IgD-negative memory B cell (primary cell): ENCODE data around the gene RPL22. TPM values are rescaled to one million over a fixed set of nuclear protein-coding genes. Genes with fewer than 3 reads are reported as not detected.

Source experiments
- H3K27ac Mint-ChIP-seq, 3 donors: one replicate each; pipeline ENCODE4 v1.8.0; 2020 to 2022; ENCODE audit warnings: mild to moderate bottlenecking in 3 of 3, mixed read lengths in 3 of 3, moderate library complexity in 1 of 3
- H3K27me3 Mint-ChIP-seq: one replicate; pipeline ENCODE4 v1.8.0; 2021; ENCODE audit warnings: mixed read lengths
- H3K36me3 Mint-ChIP-seq: one replicate; pipeline ENCODE4 v1.8.0; 2020; ENCODE audit warnings: mild to moderate bottlenecking, mixed read lengths
- H3K4me1 Mint-ChIP-seq, 3 donors: one replicate each; pipeline ENCODE4 v1.8.0; 2020 to 2022; ENCODE audit warnings: mixed read lengths in 3 of 3, mild to moderate bottlenecking in 1 of 3
- H3K4me3 Mint-ChIP-seq, 4 donors: one replicate each; pipeline ENCODE4 v1.8.0; 2020 to 2022; ENCODE audit warnings: mild to moderate bottlenecking in 4 of 4, mixed read lengths in 4 of 4, moderate library complexity in 3 of 4
- H3K9me3 Mint-ChIP-seq, 3 donors: one replicate each; pipeline ENCODE4 v1.8.0; 2020 to 2021; ENCODE audit warnings: mixed read lengths in 3 of 3, mild to moderate bottlenecking in 1 of 3
- polyA plus RNA-seq: library from polyadenylated mRNA; unstranded; fragments of 300-500 nt; fragmentation: Illumina TruSeq; gene quantifications from one replicate; pipeline ENCODE4 v1.2.3, GENCODE V29; 2021

Gene RPL22
- polyA plus RNA-seq, 1 donor from 2014 or later = 302 TPM

- Mint-ChIP-seq H3K27me3 (no peaks in the 10 kb centered on the region), H3K4me1 (peaks cover 31 to 35% (median 35%) of the 10 kb centered on the region in 3 donors), H3K4me3 (peak overlapping the region; percentile 89 to 99 (median 94)), H3K27ac (peak overlapping the region; percentile 79 to 86 (median 81)), H3K36me3 (peaks cover 4% of the 10 kb centered on the region), H3K9me3 (no peaks in the 10 kb centered on the region)
Observed at GRCh38 chr1:6197746-6198427, 1.5 kb downstream of the RPL22 start.

GRCh38 chr1:6191968-6192367, 7.4 kb downstream of the RPL22 start:
- peaks cover 6 to 19% (median 13%) of the 10 kb centered on the region in 3 donors for H3K4me1 Mint-ChIP-seq
- H3K27me3 Mint-ChIP-seq = no peaks in the 10 kb centered on the region
- H3K9me3 Mint-ChIP-seq = no peaks in the 10 kb centered on the region
- no peak overlapping the region for H3K27ac Mint-ChIP-seq
- no peak overlapping the region for H3K4me3 Mint-ChIP-seq
- peaks cover 8% of the 10 kb centered on the region for H3K36me3 Mint-ChIP-seq

- H3K36me3 Mint-ChIP-seq = peaks cover 6% of the 10 kb centered on the region
- no peak overlapping the region for H3K27ac Mint-ChIP-seq
- H3K4me3 Mint-ChIP-seq = no peak overlapping the region
- no peaks in the 10 kb centered on the region for H3K9me3 Mint-ChIP-seq
- H3K4me1 Mint-ChIP-seq = peaks cover 2 to 12% (median 9%) of the 10 kb centered on the region in 3 donors
- H3K27me3 Mint-ChIP-seq = no peaks in the 10 kb centered on the region
Observed at GRCh38 chr1:6188466-6188865, 10.9 kb downstream of the RPL22 start.

GRCh38 chr1:6185635-6186382, 13.6 kb downstream of the RPL22 start:
- Mint-ChIP-seq H3K36me3 (peaks cover 6% of the 10 kb centered on the region), H3K9me3 (no peaks in the 10 kb centered on the region), H3K27me3 (peaks cover 15% of the 10 kb centered on the region), H3K27ac (peak overlapping the region in 1 of 3 donors; percentile 69), H3K4me1 (peaks cover 10 to 17% (median 14%) of the 10 kb centered on the region in 3 donors), H3K4me3 (peak overlapping the region in 1 of 4 donors; percentile 37)

- H3K36me3 Mint-ChIP-seq = peaks cover 6% of the 10 kb centered on the region
- H3K9me3 Mint-ChIP-seq = no peaks in the 10 kb centered on the region
- no peak overlapping the region for H3K4me3 Mint-ChIP-seq
- H3K27ac Mint-ChIP-seq = no peak overlapping the region
- H3K4me1 Mint-ChIP-seq = peaks cover 10 to 20% (median 14%) of the 10 kb centered on the region in 3 donors
- H3K27me3 Mint-ChIP-seq = peaks cover 16% of the 10 kb centered on the region
Observed at GRCh38 chr1:6185151-6185550, 14.2 kb downstream of the RPL22 start.

- H3K9me3 Mint-ChIP-seq = no peaks in the 10 kb centered on the region
- peak overlapping the region in 1 of 3 donors; percentile 64 for H3K27ac Mint-ChIP-seq
- H3K36me3 Mint-ChIP-seq = peaks cover 4% of the 10 kb centered on the region
- H3K27me3 Mint-ChIP-seq = peaks cover 16% of the 10 kb centered on the region
- no peak overlapping the region for H3K4me3 Mint-ChIP-seq
- peaks cover 10 to 17% (median 14%) of the 10 kb centered on the region in 3 donors for H3K4me1 Mint-ChIP-seq
Observed at GRCh38 chr1:6184083-6184783, 15.2 kb downstream of the RPL22 start.

GRCh38 chr1:6183520-6183989, 15.8 kb downstream of the RPL22 start:
- Mint-ChIP-seq H3K4me1 (peaks cover 9 to 17% (median 10%) of the 10 kb centered on the region in 3 donors), H3K9me3 (no peaks in the 10 kb centered on the region), H3K4me3 (no peak overlapping the region), H3K27me3 (peaks cover 21% of the 10 kb centered on the region), H3K36me3 (peaks cover 4% of the 10 kb centered on the region), H3K27ac (peak overlapping the region in 1 of 3 donors; percentile 64)

- Mint-ChIP-seq H3K4me3 (peak overlapping the region in 3 of 4 donors; percentile 28 to 65 (median 65)), H3K9me3 (no peaks in the 10 kb centered on the region), H3K27ac (no peak overlapping the region), H3K27me3 (peaks cover 40% of the 10 kb centered on the region), H3K36me3 (peaks cover 2% of the 10 kb centered on the region), H3K4me1 (peaks cover 9 to 17% (median 10%) of the 10 kb centered on the region in 3 donors)
Observed at GRCh38 chr1:6181347-6181770, 18.0 kb downstream of the RPL22 start.

GRCh38 chr1:6180707-6181311, 18.6 kb downstream of the RPL22 start:
- Mint-ChIP-seq H3K4me3 (peak overlapping the region; percentile 28 to 75 (median 62)), H3K27ac (peak overlapping the region in 1 of 3 donors; percentile 63), H3K36me3 (peaks cover 2% of the 10 kb centered on the region), H3K9me3 (no peaks in the 10 kb centered on the region), H3K27me3 (peaks cover 41% of the 10 kb centered on the region), H3K4me1 (peaks cover 8 to 17% (median 9%) of the 10 kb centered on the region in 3 donors)

- Mint-ChIP-seq H3K27ac (peak within 1 kb of the TSS in 1 of 3 donors; percentile 63), H3K27me3 (peaks cover 41% of the 10 kb centered on the region), H3K4me3 (peak within 1 kb of the TSS; percentile 28 to 75 (median 62)), H3K4me1 (peaks cover 8 to 17% (median 9%) of the 10 kb centered on the region in 3 donors), H3K36me3 (peaks cover 2% of the 10 kb centered on the region), H3K9me3 (no peaks in the 10 kb centered on the region)
Observed at GRCh38 chr1:6180268-6180706, 19.1 kb downstream of the RPL22 start, which contains the start of gene CHD5. Gene CHD5 (minus strand): TSS chr1:6180321. CDS start chr1:6180023, 298 bp downstream.

- H3K36me3 Mint-ChIP-seq = peaks cover 2% of the 10 kb centered on the region
- H3K9me3 Mint-ChIP-seq = no peaks in the 10 kb centered on the region
- H3K27me3 Mint-ChIP-seq = peaks cover 41% of the 10 kb centered on the region
- no peak overlapping the region for H3K4me3 Mint-ChIP-seq
- H3K4me1 Mint-ChIP-seq = peaks cover 8 to 17% (median 9%) of the 10 kb centered on the region in 3 donors
- no peak overlapping the region for H3K27ac Mint-ChIP-seq
Observed at GRCh38 chr1:6179564-6180175, 19.7 kb downstream of the RPL22 start.

GRCh38 chr1:6178751-6179563, 20.4 kb downstream of the RPL22 start:
- H3K4me3 Mint-ChIP-seq = peak overlapping the region in 3 of 4 donors; percentile 50 to 69 (median 52)
- H3K9me3 Mint-ChIP-seq = no peaks in the 10 kb centered on the region
- H3K27me3 Mint-ChIP-seq = peaks cover 41% of the 10 kb centered on the region
- no peak overlapping the region for H3K27ac Mint-ChIP-seq
- H3K4me1 Mint-ChIP-seq = peaks cover 8 to 17% (median 9%) of the 10 kb centered on the region in 3 donors
- no peaks in the 10 kb centered on the region for H3K36me3 Mint-ChIP-seq

- no peaks in the 10 kb centered on the region for H3K36me3 Mint-ChIP-seq
- peak overlapping the region in 2 of 4 donors; percentile 63 to 77 for H3K4me3 Mint-ChIP-seq
- peaks cover 8 to 10% (median 9%) of the 10 kb centered on the region in 3 donors for H3K4me1 Mint-ChIP-seq
- peaks cover 40% of the 10 kb centered on the region for H3K27me3 Mint-ChIP-seq
- H3K27ac Mint-ChIP-seq = peak overlapping the region in 1 of 3 donors; percentile 89
- no peaks in the 10 kb centered on the region for H3K9me3 Mint-ChIP-seq
Observed at GRCh38 chr1:6177681-6178380, 21.6 kb downstream of the RPL22 start.
